WI38 (cell line): ENCODE data around the gene RABGEF1.

Experiments
- H3K4me3 ChIP-seq: 2 replicates; pipeline ENCODE4 v1.5.1; 2011; ENCODE audit warnings: low read depth, mild to moderate bottlenecking, control low read depth, low read length
- CTCF ChIP-seq: IDR thresholded peaks from 2 replicates; pipeline ENCODE4 v1.5.1; 2012; ENCODE audit warnings: low read depth, mild to moderate bottlenecking, control low read depth, low read length

The RABGEF1 gene

GRCh38 chr7:66727058-66727457 lies 13.5 kb upstream of the RABGEF1 start:
- H3K4me3 ChIP-seq, result no peak overlapping the region
- no peak for TF ChIP-seq CTCF

- TF ChIP-seq CTCF, result no peak
- H3K4me3 ChIP-seq, result no peak overlapping the region
Measured at GRCh38 chr7:66728571-66728970, 12.0 kb upstream of the RABGEF1 start.

GRCh38 chr7:66729274-66729673 lies 11.3 kb upstream of the RABGEF1 start:
- H3K4me3 ChIP-seq, result no peak overlapping the region
- no peak for TF ChIP-seq CTCF

- no peak overlapping the region for H3K4me3 ChIP-seq
- TF ChIP-seq CTCF, result no peak
Measured at GRCh38 chr7:66731986-66732385, 8.5 kb upstream of the RABGEF1 start.

- no peak for TF ChIP-seq CTCF
- no peak overlapping the region for H3K4me3 ChIP-seq
Measured at GRCh38 chr7:66732439-66732838, 8.1 kb upstream of the RABGEF1 start.

GRCh38 chr7:66734006-66734405 lies 6.5 kb upstream of the RABGEF1 start:
- no peak for TF ChIP-seq CTCF
- no peak overlapping the region for H3K4me3 ChIP-seq

GRCh38 chr7:66735154-66735553 lies 5.4 kb upstream of the RABGEF1 start:
- no peak overlapping the region for H3K4me3 ChIP-seq
- no peak for TF ChIP-seq CTCF

- H3K4me3 ChIP-seq, result no peak overlapping the region
- TF ChIP-seq CTCF, result no peak
Measured at GRCh38 chr7:66735850-66736249, 4.7 kb upstream of the RABGEF1 start.
